GM19324 (cell line): ENCODE measurements around the gene IBA57.
A peak's percentile ranks its signal among the peaks of the same experiment; 100 is the strongest.
"Not testable (repeated sequence)": the region's sequence is repeated elsewhere in the genome, so short reads cannot be mapped to it uniquely, and the experiment has no call there.

Source experiments
- ATAC-seq: cut with Tn5 transposase; IDR thresholded peaks from one replicate; pipeline ENCODE4 v1.9.1; 2021; ENCODE audit warnings: mild to moderate bottlenecking, moderate library complexity; ENCODE audit not compliant: unreplicated experiment, low FRiP score

IBA57 gene

GRCh38 chr1:228210712-228211530, 45.3 kb downstream of the IBA57 start:
- no peak for ATAC-seq

- no peak for ATAC-seq
Measured at GRCh38 chr1:228211531-228212414, 46.2 kb downstream of the IBA57 start.

DNA sequence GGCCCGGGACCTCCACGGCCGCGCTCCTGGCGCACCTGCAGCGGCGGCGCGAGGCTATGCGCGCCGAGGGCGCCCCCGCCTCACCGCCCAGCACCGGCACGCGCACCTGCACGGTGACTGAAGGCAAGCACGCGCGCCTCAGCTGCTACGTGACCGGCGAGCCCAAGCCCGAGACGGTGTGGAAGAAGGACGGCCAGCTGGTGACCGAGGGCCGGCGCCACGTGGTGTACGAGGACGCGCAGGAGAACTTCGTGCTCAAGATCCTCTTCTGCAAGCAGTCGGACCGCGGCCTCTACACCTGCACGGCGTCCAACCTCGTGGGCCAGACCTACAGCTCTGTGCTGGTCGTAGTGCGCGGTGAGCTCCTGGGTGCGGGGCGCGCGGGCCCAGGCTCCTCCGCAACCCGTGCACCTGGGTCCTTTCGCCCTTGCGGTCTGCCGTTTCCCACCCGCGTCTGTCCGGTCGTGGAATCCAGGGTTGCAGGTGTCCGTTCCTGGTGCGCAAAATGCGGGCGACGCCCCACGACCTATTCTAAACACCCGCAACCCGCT, 46.9 kb downstream of the IBA57 start:
- no peak for ATAC-seq

- ATAC-seq = peak; percentile 70
Measured at GRCh38 chr1:228212966-228213844, 47.6 kb downstream of the IBA57 start.

- no peak for ATAC-seq
Measured at GRCh38 chr1:228213917-228214808, 48.6 kb downstream of the IBA57 start.

DNA sequence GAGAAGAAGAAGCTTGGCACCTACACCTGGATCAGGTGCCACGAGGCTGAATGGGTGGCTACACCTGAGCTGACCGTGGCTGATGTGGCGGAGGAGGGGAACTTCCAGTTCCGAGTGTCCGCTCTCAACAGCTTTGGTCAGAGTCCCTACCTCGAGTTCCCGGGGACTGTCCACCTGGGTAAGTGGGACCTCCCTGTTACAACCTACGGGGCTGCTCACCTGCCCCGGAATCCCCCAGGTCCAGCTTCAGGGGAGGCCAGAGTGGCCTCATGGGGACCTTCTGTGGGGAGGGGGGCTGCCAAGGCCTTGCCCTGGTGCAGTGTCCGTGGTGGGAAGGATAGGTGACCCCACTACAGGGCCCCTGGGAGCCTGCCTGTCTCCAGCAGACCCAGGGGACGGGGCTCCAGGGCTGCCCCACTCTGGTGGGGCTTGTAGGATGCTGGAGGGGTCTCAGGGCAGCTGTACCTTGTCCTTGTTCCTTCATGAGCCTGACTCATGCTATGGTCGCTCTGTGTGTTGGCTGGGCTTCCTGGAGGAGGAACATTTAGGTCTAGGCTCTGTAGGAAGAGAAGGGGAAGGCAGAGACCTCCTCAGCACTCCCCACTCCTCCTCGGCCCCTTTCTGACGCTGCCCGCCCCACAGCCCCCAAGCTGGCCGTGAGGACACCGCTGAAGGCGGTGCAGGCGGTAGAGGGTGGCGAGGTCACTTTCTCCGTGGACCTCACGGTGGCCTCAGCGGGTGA, 49.5 kb downstream of the IBA57 start:
- ATAC-seq = no peak

DNA sequence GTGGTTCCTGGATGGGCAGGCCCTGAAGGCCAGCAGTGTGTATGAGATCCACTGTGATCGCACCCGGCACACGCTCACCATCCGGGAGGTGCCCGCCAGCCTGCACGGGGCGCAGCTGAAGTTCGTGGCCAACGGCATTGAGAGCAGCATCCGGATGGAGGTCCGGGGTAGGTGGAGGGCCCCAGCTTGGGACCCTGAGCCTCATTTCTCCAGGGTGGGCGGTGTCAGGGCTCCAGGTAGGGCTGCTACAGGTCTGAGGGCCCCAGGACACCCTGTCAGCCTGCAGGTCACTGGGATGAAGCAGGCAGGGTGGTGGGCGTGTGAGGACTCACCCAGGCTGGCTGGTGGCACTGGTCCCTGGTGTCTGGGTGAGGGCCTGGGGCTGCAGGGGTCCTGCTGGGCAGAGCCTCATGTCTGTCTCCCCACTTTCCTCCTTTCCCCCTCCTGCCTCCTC, 50.1 kb downstream of the IBA57 start:
- no peak for ATAC-seq

GRCh38 chr1:228216371-228217320, 51.0 kb downstream of the IBA57 start:
- ATAC-seq = no peak

- ATAC-seq = no peak
Measured at GRCh38 chr1:228217551-228218344, 52.1 kb downstream of the IBA57 start.

GRCh38 chr1:228218513-228219244, 53.1 kb downstream of the IBA57 start:
- ATAC-seq = no peak

- ATAC-seq = no peak
Measured at GRCh38 chr1:228219245-228219961, 53.8 kb downstream of the IBA57 start.

GRCh38 chr1:228219962-228220780, 54.6 kb downstream of the IBA57 start:
- ATAC-seq = no peak

DNA sequence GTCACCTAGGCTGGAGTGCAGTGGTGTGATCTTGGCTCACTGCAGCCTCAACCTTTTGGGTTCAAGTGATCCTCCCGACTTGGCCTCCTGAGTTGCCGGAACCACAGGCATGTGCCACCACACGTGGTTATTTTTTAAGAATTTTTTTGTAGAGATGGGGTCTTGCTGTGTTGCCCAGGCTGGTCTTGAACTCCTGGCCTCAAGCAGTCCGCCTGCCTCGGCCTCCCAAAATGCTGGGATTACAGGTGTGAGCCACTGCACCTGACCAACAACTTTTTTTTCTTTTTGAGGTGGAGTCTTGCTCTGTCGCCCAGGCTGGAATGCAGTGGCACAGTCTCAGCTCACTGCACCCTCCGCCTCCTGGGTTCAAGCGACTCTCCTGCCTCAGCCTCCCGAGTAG, 55.5 kb downstream of the IBA57 start:
- ATAC-seq = not testable (repeated sequence)

- no peak for ATAC-seq
Measured at GRCh38 chr1:228222548-228222947, 56.9 kb downstream of the IBA57 start.
